IPS-18c (cell line): ENCODE data around the gene SLC26A3.

Experiments
- H3K4me3 ChIP-seq: 2 replicates; pipeline ENCODE4 v1.7.0; 2013; ENCODE audit warnings: low read depth, mild to moderate bottlenecking, low read length, moderate library complexity; ENCODE audit not compliant: insufficient read depth
- H3K9me3 ChIP-seq: one replicate; pipeline ENCODE4 v1.6.1; 2013; ENCODE audit warnings: mild to moderate bottlenecking, low read length, moderate library complexity; ENCODE audit not compliant: control insufficient read depth, insufficient read depth

SLC26A3 gene

DNA sequence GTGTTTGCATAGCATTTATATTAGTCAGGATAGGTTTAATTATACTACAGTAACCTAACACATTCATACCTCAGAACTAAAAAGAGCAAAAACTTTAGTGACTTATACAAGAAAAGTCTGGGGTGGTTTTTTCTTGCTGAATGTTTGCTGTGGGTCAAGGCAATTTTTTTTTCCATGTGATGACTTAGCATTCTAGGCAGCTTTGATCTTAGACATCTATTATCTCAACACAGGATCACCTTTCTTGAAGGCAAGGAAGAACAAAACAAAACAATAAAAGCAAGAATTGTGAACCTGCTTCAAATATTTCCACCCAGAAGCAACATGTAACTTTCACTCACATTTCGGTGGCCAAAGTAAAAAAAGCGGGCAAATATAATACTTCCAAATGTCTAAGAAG, 79.8 kb downstream of the SLC26A3 start:
- Histone ChIP-seq H3K9me3 (peaks cover 4% of the 10 kb centered on the region), H3K4me3 (no peak overlapping the region)

DNA sequence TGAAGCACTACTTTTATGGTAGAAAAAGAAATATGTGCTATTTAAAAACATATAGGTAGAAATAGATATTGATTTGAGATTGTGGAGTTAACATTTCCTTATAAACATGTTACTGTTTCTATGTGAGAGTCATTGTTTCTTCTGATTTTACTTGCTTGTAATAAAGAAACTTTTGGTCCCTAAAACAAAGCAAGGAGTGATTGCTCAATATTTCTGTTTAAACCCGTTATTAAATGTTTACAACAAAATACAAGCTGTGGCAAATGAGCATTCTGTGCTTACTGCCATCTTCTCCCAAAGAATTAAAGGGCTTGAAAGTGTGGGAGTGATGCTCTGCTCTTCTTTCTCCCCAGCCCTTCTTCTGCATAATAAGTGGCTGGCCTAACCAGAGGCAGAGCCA, 81.7 kb downstream of the SLC26A3 start:
- H3K9me3 ChIP-seq = peaks cover 2% of the 10 kb centered on the region
- H3K4me3 ChIP-seq = no peak overlapping the region

GRCh38 chr7:107718456-107719193, 84.4 kb downstream of the SLC26A3 start:
- H3K4me3 ChIP-seq = no peak overlapping the region
- peaks cover 2% of the 10 kb centered on the region for H3K9me3 ChIP-seq

GRCh38 chr7:107715531-107715930, 87.5 kb downstream of the SLC26A3 start:
- Histone ChIP-seq H3K4me3 (no peak overlapping the region), H3K9me3 (no peaks in the 10 kb centered on the region)
